ENCODE data around the gene SYT15.

Gene SYT15

DNA sequence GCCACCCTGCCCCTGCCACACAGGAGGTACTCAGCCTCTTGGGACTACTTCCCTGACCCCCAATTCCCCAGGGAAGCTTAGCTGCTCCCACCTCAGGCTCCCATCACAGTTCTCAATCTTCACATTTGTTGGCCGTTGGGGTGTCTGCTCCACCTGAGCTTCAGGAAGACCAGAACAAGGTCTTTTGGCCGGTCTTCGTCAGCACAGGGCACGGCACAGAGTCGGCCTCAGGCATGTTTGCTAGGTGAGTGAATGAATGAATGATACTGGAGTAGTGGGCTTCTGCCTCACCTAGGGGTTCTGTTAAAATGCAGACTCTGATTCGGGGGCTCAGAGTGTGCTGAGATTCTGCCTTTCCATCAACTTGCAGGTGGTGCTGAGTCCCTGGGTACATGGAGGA lies 42.8 kb upstream of the SYT15 start:
- Histone ChIP-seq H2AFZ (ENCODE audit: low read depth, low read length) (no peak overlapping the region), H3K4me2 (ENCODE audit: low read length) (no peak overlapping the region), H3K36me3 (replicated peaks; ENCODE audit: low read depth, low read length) (no peaks in the 10 kb centered on the region), H3K79me2 (ENCODE audit: low read length) (no peaks in the 10 kb centered on the region), H3K4me1 (ENCODE audit: low read length) (no peaks in the 10 kb centered on the region), H3K9ac (ENCODE audit: low read length) (no peak overlapping the region), H3K27ac (ENCODE audit: low read length) (no peak overlapping the region), H3K27me3 (ENCODE audit: low read depth, low read length) (peaks cover 29% of the 10 kb centered on the region), H3K4me3 (ENCODE audit: low read length) (no peak overlapping the region), H3K9me3 (ENCODE audit: insufficient read depth, low read length) (no peaks in the 10 kb centered on the region), H4K20me1 (ENCODE audit: insufficient read depth, low read length) (no peaks in the 10 kb centered on the region)
- TF ChIP-seq EZH2phosphoT487 (IDR thresholded peaks at IDR 0.05; ENCODE audit: low read depth) = no peak
- TF ChIP-seq, protein P1, sequence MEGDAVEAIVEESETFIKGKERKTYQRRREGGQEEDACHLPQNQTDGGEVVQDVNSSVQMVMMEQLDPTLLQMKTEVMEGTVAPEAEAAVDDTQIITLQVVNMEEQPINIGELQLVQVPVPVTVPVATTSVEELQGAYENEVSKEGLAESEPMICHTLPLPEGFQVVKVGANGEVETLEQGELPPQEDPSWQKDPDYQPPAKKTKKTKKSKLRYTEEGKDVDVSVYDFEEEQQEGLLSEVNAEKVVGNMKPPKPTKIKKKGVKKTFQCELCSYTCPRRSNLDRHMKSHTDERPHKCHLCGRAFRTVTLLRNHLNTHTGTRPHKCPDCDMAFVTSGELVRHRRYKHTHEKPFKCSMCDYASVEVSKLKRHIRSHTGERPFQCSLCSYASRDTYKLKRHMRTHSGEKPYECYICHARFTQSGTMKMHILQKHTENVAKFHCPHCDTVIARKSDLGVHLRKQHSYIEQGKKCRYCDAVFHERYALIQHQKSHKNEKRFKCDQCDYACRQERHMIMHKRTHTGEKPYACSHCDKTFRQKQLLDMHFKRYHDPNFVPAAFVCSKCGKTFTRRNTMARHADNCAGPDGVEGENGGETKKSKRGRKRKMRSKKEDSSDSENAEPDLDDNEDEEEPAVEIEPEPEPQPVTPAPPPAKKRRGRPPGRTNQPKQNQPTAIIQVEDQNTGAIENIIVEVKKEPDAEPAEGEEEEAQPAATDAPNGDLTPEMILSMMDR (IDR thresholded peaks at IDR 0.05; ENCODE audit: low read depth, low read length) = no peak

DNA sequence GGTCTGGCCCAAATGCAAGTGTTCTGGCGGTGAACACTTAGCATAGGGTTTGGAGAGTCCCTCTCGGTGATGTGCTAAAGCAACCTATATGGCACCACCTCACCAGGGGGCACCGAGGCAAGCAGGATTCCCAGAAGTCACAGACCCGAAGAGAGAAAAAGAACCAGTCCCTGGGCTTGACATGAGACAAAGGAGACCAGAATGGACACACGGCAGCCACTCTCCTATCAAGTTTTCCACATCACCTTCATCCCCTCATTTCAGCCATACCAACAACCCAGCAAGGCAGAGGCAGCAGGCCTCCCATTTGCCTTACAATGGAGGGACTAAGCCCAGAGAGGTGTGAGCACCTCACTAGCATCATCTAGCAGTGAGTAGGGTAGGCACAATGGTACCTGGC lies 42.1 kb upstream of the SYT15 start:
- H3K79me2 ChIP-seq (ENCODE audit: low read length) = no peaks in the 10 kb centered on the region
- TF ChIP-seq, protein P1 (IDR thresholded peaks at IDR 0.05; ENCODE audit: low read depth, low read length) = no peak
- TF ChIP-seq EZH2phosphoT487 (IDR thresholded peaks at IDR 0.05; ENCODE audit: low read depth) = no peak
- H2AFZ ChIP-seq (ENCODE audit: low read depth, low read length) = no peak overlapping the region
- peaks cover 29% of the 10 kb centered on the region for H3K27me3 ChIP-seq (ENCODE audit: low read depth, low read length)
- no peak overlapping the region for H3K4me2 ChIP-seq (ENCODE audit: low read length)
- H3K4me1 ChIP-seq (ENCODE audit: low read length) = no peaks in the 10 kb centered on the region
- no peak overlapping the region for H3K9ac ChIP-seq (ENCODE audit: low read length)
- no peak overlapping the region for H3K27ac ChIP-seq (ENCODE audit: low read length)
- no peak overlapping the region for H3K4me3 ChIP-seq (ENCODE audit: low read length)
- no peaks in the 10 kb centered on the region for H3K36me3 ChIP-seq (replicated peaks; ENCODE audit: low read depth, low read length)
- H3K9me3 ChIP-seq (ENCODE audit: insufficient read depth, low read length) = no peaks in the 10 kb centered on the region
- no peaks in the 10 kb centered on the region for H4K20me1 ChIP-seq (ENCODE audit: insufficient read depth, low read length)

DNA sequence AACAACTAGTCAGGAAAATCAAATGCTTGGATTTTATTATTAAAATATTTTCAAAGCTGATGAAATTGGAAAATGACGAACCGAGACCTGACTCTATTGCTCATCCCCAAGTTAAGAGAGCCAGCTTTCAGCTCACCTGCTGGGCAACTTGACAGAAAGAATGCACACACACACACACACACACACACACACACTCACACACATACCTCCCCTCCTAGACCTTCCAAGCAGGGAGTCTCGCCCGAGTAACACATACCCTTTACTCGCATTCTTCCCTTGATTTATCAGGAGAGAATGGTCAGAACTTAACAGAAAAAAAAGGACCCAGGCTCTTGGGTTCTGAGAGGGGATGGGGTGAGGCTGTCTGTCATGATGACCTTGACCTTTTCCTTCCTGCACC lies 41.6 kb upstream of the SYT15 start:
- Histone ChIP-seq H3K79me2 (ENCODE audit: low read length) (no peaks in the 10 kb centered on the region), H2AFZ (ENCODE audit: low read depth, low read length) (no peak overlapping the region), H3K27ac (ENCODE audit: low read length) (no peak overlapping the region), H3K4me3 (ENCODE audit: low read length) (no peak overlapping the region), H3K9ac (ENCODE audit: low read length) (no peak overlapping the region), H3K9me3 (ENCODE audit: insufficient read depth, low read length) (no peaks in the 10 kb centered on the region), H4K20me1 (ENCODE audit: insufficient read depth, low read length) (no peaks in the 10 kb centered on the region), H3K4me1 (ENCODE audit: low read length) (no peaks in the 10 kb centered on the region), H3K4me2 (ENCODE audit: low read length) (no peak overlapping the region), H3K36me3 (replicated peaks; ENCODE audit: low read depth, low read length) (no peaks in the 10 kb centered on the region), H3K27me3 (ENCODE audit: low read depth, low read length) (peaks cover 29% of the 10 kb centered on the region)
- no peak for TF ChIP-seq EZH2phosphoT487 (IDR thresholded peaks at IDR 0.05; ENCODE audit: low read depth)
- TF ChIP-seq, protein P1 (IDR thresholded peaks at IDR 0.05; ENCODE audit: low read depth, low read length) = no peak

DNA sequence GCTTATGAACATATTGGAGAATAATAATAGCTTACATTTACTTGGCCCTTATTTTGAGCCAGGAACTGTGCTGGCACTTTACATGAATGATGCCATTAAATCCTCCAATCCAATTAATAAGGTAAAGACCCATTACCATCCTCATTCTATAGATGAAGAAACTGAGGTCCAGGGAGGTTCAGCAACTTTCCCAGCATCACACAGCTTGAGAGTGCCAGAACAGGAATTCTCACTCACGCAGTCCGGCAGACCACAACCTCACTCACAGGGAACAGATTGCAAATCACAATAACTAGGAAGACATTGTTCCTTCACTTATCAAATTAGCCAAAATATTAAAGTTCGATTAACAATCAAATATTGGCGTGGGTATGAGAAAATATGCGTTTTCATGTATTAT lies 40.8 kb upstream of the SYT15 start:
- Histone ChIP-seq H3K79me2 (ENCODE audit: low read length) (no peaks in the 10 kb centered on the region), H3K4me2 (ENCODE audit: low read length) (no peak overlapping the region)

More for the DNA sequence above, 40.8 kb upstream of the SYT15 start:
- Histone ChIP-seq H3K36me3 (replicated peaks; ENCODE audit: low read depth, low read length) (no peaks in the 10 kb centered on the region), H3K4me3 (ENCODE audit: low read length) (no peak overlapping the region), H3K27me3 (ENCODE audit: low read depth, low read length) (peaks cover 29% of the 10 kb centered on the region), H3K9me3 (ENCODE audit: insufficient read depth, low read length) (no peaks in the 10 kb centered on the region), H3K27ac (ENCODE audit: low read length) (no peak overlapping the region), H3K9ac (ENCODE audit: low read length) (no peak overlapping the region), H3K4me1 (ENCODE audit: low read length) (no peaks in the 10 kb centered on the region), H2AFZ (ENCODE audit: low read depth, low read length) (no peak overlapping the region), H4K20me1 (ENCODE audit: insufficient read depth, low read length) (no peaks in the 10 kb centered on the region)
- TF ChIP-seq, protein P1 (IDR thresholded peaks at IDR 0.05; ENCODE audit: low read depth, low read length) = no peak
- TF ChIP-seq EZH2phosphoT487 (IDR thresholded peaks at IDR 0.05; ENCODE audit: low read depth) = no peak

Measured in OCI-LY3 (cell line).